Limb (tissue), 2 donors: ENCODE results near the gene SCYL3.
"Not testable (repeated sequence)": the region's sequence is repeated elsewhere in the genome, so short reads cannot be mapped to it uniquely, and the experiment has no call there.

Source experiments
- DNase-seq, 2 donors: peaks; one replicate each; pipeline ENCODE4 v3.0.0-alpha.2; 2016; ENCODE audit errors: extremely low spot score in 2 of 2

The SCYL3 gene

DNA sequence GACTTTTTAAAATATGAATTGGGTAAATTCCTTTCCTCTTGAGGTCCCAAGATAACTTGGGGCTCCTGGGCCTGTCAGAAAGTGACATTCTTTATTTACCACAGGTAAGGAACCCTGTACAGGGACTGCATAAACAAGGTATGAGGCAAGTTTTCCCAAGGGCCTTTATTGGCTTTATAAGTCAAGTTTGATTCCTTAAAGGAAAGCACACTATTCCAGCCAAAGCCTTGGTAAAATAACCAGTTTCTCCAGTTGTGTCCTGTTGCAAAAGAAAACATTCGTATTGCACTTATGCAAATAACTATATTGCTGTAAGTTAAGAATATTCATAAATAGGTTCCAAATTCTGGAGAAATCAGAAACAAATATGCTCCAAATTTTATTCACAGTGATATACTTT is 77.1 kb downstream of the SCYL3 start:
- DNase-seq: no peak

- no peak for DNase-seq
Observed at GRCh38 chr1:169814265-169814664, 79.4 kb downstream of the SCYL3 start.

DNA sequence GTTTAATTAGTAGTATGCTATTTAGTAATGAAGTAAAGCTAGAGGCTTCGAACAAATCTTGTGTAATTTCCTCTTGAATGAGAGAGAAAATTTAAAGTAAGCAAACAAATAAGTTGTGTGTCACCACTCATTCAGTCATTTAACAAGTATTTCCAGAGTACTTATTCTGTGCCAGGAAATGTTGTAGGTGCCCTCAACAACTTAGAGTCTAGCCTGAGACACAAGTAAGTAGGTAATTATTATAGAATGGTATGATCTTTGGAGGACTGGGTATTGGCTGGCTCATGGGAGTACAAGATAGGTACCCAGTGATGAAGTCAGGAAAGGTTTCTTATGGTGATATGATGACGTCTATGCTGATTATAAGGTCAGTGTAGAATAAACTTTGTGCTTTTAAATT is 81.6 kb downstream of the SCYL3 start:
- no peak for DNase-seq

DNA sequence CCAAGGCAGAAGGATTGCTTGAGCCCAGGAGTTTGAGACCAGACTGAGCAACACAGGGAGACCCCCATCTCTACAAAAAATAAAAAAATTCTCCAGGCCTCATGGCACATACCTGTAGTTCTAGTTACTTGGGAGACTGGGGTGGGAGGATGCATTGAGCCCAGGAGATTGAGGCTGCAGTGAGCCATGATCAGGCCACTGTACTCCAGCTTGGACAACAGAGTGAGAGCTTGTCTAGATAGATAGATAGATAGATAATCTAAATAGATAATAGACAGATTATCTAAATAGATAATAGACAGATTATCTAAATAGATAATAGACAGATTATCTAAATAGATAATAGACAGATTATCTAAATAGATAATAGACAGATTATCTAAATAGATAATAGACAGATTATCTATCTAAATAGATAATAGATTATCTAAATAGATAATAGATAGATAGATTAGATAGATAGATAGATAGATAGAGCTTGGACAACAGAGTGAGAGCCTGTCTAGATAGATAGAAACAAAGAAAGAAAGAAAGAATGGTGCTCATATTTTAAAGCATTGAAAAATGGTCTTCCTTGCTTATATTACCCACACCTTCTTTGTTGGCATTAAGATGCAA is 82.2 kb downstream of the SCYL3 start:
- not testable (repeated sequence) for DNase-seq

- peak in 1 of 2 donors; percentile 36 for DNase-seq
Observed at GRCh38 chr1:169809370-169810095, 84.2 kb downstream of the SCYL3 start.

DNA sequence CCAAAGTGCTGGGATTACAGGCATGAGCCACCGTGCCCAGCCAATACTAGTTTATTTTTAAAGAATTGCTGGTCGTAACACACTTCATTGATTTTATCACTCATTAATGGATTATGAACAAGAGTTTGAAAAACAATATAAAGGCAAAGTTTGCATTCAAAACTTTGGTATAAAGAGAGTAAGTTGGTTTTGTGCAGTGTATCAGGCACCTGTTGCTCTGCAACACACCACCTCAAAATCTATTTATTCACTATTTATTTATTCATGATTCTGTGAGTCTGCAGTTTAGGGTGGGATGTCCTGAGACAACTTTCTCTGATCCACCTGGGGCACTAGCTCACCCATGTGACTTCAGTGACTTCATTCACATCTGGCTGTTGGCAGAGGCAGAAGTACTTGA is 88.8 kb downstream of the SCYL3 start:
- DNase-seq: no peak

GRCh38 chr1:169802888-169803287 is 90.8 kb downstream of the SCYL3 start:
- DNase-seq: no peak
